ENCODE data around the gene TMBIM6. TPM values are rescaled to one million over a fixed set of nuclear protein-coding genes. Genes with fewer than 3 reads are reported as not detected.
A peak's percentile ranks its signal among the peaks of the same experiment; 100 is the strongest.
"Not testable (repeated sequence)": the region's sequence is repeated elsewhere in the genome, so short reads cannot be mapped to it uniquely, and the experiment has no call there.

Gene TMBIM6
- total RNA-seq, 1 donor from 2014 or later: 452 TPM

- Histone ChIP-seq H4K20me1 (ENCODE audit: insufficient read depth, low read length) (no peaks in the 10 kb centered on the region), H3K9me3 (ENCODE audit: insufficient read depth, low read depth, low read length) (no peaks in the 10 kb centered on the region), H3K9ac (ENCODE audit: low read length) (no peak overlapping the region), H2AFZ (ENCODE audit: low read depth, low read length) (no peak overlapping the region), H3K4me3 (ENCODE audit: insufficient read depth, low read depth, low read length) (no peak overlapping the region), H3K27me3 (ENCODE audit: insufficient read depth, low read length) (peaks cover 8% of the 10 kb centered on the region), H3K4me2 (ENCODE audit: low read length) (no peak overlapping the region), H3K27ac (ENCODE audit: low read depth, low read length) (no peak overlapping the region), H3K79me2 (ENCODE audit: insufficient read depth, low read length) (no peaks in the 10 kb centered on the region), H3K36me3 (ENCODE audit: insufficient read depth, low read length) (no peaks in the 10 kb centered on the region), H3K4me1 (ENCODE audit: insufficient read depth, low read length) (no peaks in the 10 kb centered on the region)
- Mint-ChIP-seq H3K36me3 (ENCODE audit: low read depth, unreplicated experiment) (no peaks in the 10 kb centered on the region), H3K4me1 (ENCODE audit: low read depth, unreplicated experiment) (no peaks in the 10 kb centered on the region), H3K9me3 (ENCODE audit: unreplicated experiment) (peaks cover 2% of the 10 kb centered on the region), H3K27ac (ENCODE audit: unreplicated experiment) (no peak overlapping the region), H3K4me3 (ENCODE audit: unreplicated experiment) (no peak overlapping the region), H3K27me3 (ENCODE audit: low read depth, unreplicated experiment) (peaks cover 13% of the 10 kb centered on the region)
- no peak for FAIRE-seq
- DNase-seq (ENCODE audit: low read depth): no peak
- no peak for TF ChIP-seq EZH2 (IDR thresholded peaks at IDR 0.05; ENCODE audit: insufficient read depth, low read length)
- no peak for TF ChIP-seq CTCF (IDR thresholded peaks at IDR 0.05; ENCODE audit: insufficient read depth, low read depth, low read length)
These were observed 7.9 kb upstream of the TMBIM6 start for GRCh38 chr12:49733219-49734017.

GRCh38 chr12:49734900-49735299 lies 6.5 kb upstream of the TMBIM6 start:
- H3K36me3 ChIP-seq (ENCODE audit: insufficient read depth, low read length); H3K9ac ChIP-seq (ENCODE audit: low read length); H3K4me3 Mint-ChIP-seq (ENCODE audit: unreplicated experiment); H3K9me3 ChIP-seq (ENCODE audit: insufficient read depth, low read depth, low read length); H3K36me3 Mint-ChIP-seq (ENCODE audit: low read depth, unreplicated experiment); H3K4me1 Mint-ChIP-seq (ENCODE audit: low read depth, unreplicated experiment); H3K27me3 ChIP-seq (ENCODE audit: insufficient read depth, low read length); H3K27ac ChIP-seq (ENCODE audit: low read depth, low read length); H3K4me3 ChIP-seq (ENCODE audit: insufficient read depth, low read depth, low read length); DNase-seq (ENCODE audit: low read depth); H3K4me2 ChIP-seq (ENCODE audit: low read length); H3K27ac Mint-ChIP-seq (ENCODE audit: unreplicated experiment); FAIRE-seq; H3K79me2 ChIP-seq (ENCODE audit: insufficient read depth, low read length); H4K20me1 ChIP-seq (ENCODE audit: insufficient read depth, low read length); H3K4me1 ChIP-seq (ENCODE audit: insufficient read depth, low read length); H2AFZ ChIP-seq (ENCODE audit: low read depth, low read length); H3K9me3 Mint-ChIP-seq (ENCODE audit: unreplicated experiment): not testable (repeated sequence)
- H3K27me3 Mint-ChIP-seq (ENCODE audit: low read depth, unreplicated experiment): peaks cover 13% of the 10 kb centered on the region

- peak overlapping the region; percentile 50 for H3K4me2 ChIP-seq (ENCODE audit: low read length)
- peaks cover 21% of the 10 kb centered on the region for H3K79me2 ChIP-seq (ENCODE audit: insufficient read depth, low read length)
- peak; percentile 37 for DNase-seq (ENCODE audit: low read depth)
- not testable (repeated sequence) for H3K27me3 ChIP-seq (ENCODE audit: insufficient read depth, low read length); H3K36me3 Mint-ChIP-seq (ENCODE audit: low read depth, unreplicated experiment); H3K4me3 ChIP-seq (ENCODE audit: insufficient read depth, low read depth, low read length); H3K9ac ChIP-seq (ENCODE audit: low read length); FAIRE-seq; H2AFZ ChIP-seq (ENCODE audit: low read depth, low read length); H3K4me1 Mint-ChIP-seq (ENCODE audit: low read depth, unreplicated experiment); H3K9me3 Mint-ChIP-seq (ENCODE audit: unreplicated experiment); H3K36me3 ChIP-seq (ENCODE audit: insufficient read depth, low read length); H3K9me3 ChIP-seq (ENCODE audit: insufficient read depth, low read depth, low read length); H3K4me3 Mint-ChIP-seq (ENCODE audit: unreplicated experiment); H3K27me3 Mint-ChIP-seq (ENCODE audit: low read depth, unreplicated experiment)
- H3K4me1 ChIP-seq (ENCODE audit: insufficient read depth, low read length): peaks cover 14% of the 10 kb centered on the region
- H4K20me1 ChIP-seq (ENCODE audit: insufficient read depth, low read length): peaks cover 20% of the 10 kb centered on the region
- H3K27ac ChIP-seq (ENCODE audit: low read depth, low read length): peak overlapping the region; percentile 18
- peak overlapping the region; percentile 63 for H3K27ac Mint-ChIP-seq (ENCODE audit: unreplicated experiment)
These were observed 2.6 kb upstream of the TMBIM6 start for GRCh38 chr12:49738721-49739120.

GRCh38 chr12:49740277-49740676 lies 1.1 kb upstream of the TMBIM6 start:
- Histone ChIP-seq H3K4me1 (ENCODE audit: insufficient read depth, low read length) (peaks cover 20% of the 10 kb centered on the region), H3K79me2 (ENCODE audit: insufficient read depth, low read length) (peaks cover 36% of the 10 kb centered on the region), H4K20me1 (ENCODE audit: insufficient read depth, low read length) (peaks cover 36% of the 10 kb centered on the region)
- not testable (repeated sequence) for H3K9me3 Mint-ChIP-seq (ENCODE audit: unreplicated experiment); DNase-seq (ENCODE audit: low read depth); H3K36me3 ChIP-seq (ENCODE audit: insufficient read depth, low read length); H2AFZ ChIP-seq (ENCODE audit: low read depth, low read length); H3K27me3 ChIP-seq (ENCODE audit: insufficient read depth, low read length); H3K36me3 Mint-ChIP-seq (ENCODE audit: low read depth, unreplicated experiment); H3K4me3 ChIP-seq (ENCODE audit: insufficient read depth, low read depth, low read length); H3K4me3 Mint-ChIP-seq (ENCODE audit: unreplicated experiment); H3K9me3 ChIP-seq (ENCODE audit: insufficient read depth, low read depth, low read length); H3K27me3 Mint-ChIP-seq (ENCODE audit: low read depth, unreplicated experiment); H3K4me2 ChIP-seq (ENCODE audit: low read length); H3K9ac ChIP-seq (ENCODE audit: low read length); H3K27ac Mint-ChIP-seq (ENCODE audit: unreplicated experiment); H3K27ac ChIP-seq (ENCODE audit: low read depth, low read length); FAIRE-seq
- peaks cover 17% of the 10 kb centered on the region for H3K4me1 Mint-ChIP-seq (ENCODE audit: low read depth, unreplicated experiment)
